ENCODE results near the gene DLGAP1. TPM values are rescaled to one million over a fixed set of nuclear protein-coding genes. Genes with fewer than 3 reads are reported as not detected.

DLGAP1 gene
- total and polyA plus RNA-seq, 2 of the 8 experiments (the other 6 are each of a cell fraction or from before 2014, with no cell fraction given): 11.8 to 16.9 TPM

GRCh38 chr18:4231260-4231659 lies 223.8 kb downstream of the DLGAP1 start (continued):
- TF ChIP-seq CHD7 (IDR thresholded peaks at IDR 0.05; ENCODE audit: insufficient replicate concordance, low read length) (no peak), NRF1 (IDR thresholded peaks at IDR 0.05; ENCODE audit: low read depth, low read length) (no peak), TEAD4 (IDR thresholded peaks at IDR 0.05; ENCODE audit: low read depth, low read length) (no peak), KDM5A (IDR thresholded peaks at IDR 0.05; ENCODE audit: low read length) (no peak), SP1 (IDR thresholded peaks at IDR 0.05; ENCODE audit: low read depth, low read length) (no peak), EP300 (IDR thresholded peaks at IDR 0.05; ENCODE audit: borderline replicate concordance in 1 of 2, low read depth in 2 of 2, low read length in 2 of 2) (no peak), SAP30 (IDR thresholded peaks at IDR 0.05; ENCODE audit: insufficient read depth, insufficient replicate concordance, low read length) (no peak), CHD2 (IDR thresholded peaks at IDR 0.05; ENCODE audit: low read length) (no peak)
- TF ChIP-seq, protein P1, sequence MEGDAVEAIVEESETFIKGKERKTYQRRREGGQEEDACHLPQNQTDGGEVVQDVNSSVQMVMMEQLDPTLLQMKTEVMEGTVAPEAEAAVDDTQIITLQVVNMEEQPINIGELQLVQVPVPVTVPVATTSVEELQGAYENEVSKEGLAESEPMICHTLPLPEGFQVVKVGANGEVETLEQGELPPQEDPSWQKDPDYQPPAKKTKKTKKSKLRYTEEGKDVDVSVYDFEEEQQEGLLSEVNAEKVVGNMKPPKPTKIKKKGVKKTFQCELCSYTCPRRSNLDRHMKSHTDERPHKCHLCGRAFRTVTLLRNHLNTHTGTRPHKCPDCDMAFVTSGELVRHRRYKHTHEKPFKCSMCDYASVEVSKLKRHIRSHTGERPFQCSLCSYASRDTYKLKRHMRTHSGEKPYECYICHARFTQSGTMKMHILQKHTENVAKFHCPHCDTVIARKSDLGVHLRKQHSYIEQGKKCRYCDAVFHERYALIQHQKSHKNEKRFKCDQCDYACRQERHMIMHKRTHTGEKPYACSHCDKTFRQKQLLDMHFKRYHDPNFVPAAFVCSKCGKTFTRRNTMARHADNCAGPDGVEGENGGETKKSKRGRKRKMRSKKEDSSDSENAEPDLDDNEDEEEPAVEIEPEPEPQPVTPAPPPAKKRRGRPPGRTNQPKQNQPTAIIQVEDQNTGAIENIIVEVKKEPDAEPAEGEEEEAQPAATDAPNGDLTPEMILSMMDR (IDR thresholded peaks at IDR 0.05; ENCODE audit: control extremely low read depth in 1 of 3, insufficient read depth in 1 of 3, low read depth in 1 of 3, low read length in 3 of 3): no peak
